ENCODE data around the gene PFKM.

Gene PFKM

DNA sequence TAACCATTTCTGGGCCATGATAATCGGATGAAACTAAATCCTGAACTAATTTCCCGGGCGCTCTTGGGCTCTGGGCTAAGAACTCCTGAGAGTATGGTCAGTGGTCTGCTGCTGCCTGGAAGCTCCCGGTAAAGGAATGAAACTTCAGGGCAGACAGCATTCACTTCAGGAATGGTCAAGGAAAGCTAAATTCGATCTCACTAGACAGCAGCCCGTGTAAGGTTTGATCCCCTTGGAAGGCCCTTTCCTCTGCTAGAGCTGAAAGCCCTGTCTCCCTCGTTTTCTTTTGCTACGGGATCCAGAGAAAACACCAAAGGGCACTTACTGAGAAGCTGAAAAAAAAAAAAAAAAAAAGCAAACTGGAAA lies 37.5 kb downstream of the PFKM start:
- no peak for DNase-seq (ENCODE audit: low read depth in 1 of 2, low spot score in 1 of 2)

- DNase-seq (ENCODE audit: low read depth in 1 of 2, low spot score in 1 of 2), result peak; percentile 98
These were observed 38.1 kb downstream of the PFKM start, which contains the start of gene ASB8 for GRCh38 chr12:48157018-48157888. TSS of gene ASB8 (minus strand) at chr12:48157515. CDS start at chr12:48153496, 4,019 bp downstream.

GRCh38 chr12:48157889-48158370 lies 38.8 kb downstream of the PFKM start:
- no peak for DNase-seq (ENCODE audit: low read depth in 1 of 2, low spot score in 1 of 2)

- DNase-seq (ENCODE audit: low read depth in 1 of 2, low spot score in 1 of 2), result no peak
These were observed 40.9 kb downstream of the PFKM start for GRCh38 chr12:48160046-48160445.

DNA sequence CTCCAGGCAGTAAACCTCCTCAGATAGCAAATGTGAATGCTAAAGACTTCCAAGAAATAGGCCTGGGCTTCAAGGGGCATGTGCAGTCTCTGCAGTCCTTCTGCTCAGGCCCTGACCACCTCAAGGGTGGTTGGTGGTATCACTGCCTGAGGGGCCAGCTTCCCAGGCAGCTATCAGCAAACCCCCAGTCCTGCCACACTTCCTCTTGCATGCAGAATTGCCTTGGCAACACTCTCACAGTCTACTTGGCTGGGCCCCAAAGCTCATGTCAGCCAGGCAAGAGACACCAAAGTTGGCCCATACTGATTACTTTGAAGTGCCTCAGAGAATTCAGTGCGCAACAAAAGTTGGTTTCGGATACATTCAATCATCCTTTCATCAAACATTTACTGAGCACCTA lies 41.6 kb downstream of the PFKM start:
- DNase-seq (ENCODE audit: low read depth in 1 of 2, low spot score in 1 of 2), result no peak

DNA sequence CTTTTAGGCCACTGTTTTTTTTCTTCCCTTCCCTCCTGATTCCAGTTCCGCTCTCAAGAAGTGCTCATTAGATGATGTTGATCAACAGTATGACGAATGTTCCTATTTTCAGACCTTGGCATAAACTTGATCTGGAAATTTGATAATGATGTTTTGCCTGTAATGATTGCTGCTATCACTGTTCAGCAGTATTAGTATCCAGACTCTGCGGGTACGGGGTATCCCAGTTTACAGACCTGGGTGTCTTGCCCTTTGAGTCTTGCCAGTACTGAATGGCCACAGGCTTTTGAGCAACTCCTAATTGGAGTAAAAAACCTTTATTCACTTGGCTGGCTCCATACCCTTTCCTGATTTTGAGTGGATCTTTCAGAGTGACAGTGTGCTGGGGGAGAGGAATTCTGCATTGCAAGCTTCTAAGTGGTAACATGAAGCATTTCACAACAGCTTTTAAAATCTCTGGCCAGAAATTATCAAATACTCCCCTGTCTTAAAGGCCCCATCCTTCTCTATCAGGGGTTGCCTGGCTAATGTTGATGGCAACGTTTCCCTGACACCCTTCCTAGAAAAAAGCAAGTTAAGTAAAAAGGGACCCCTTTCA lies 44.1 kb downstream of the PFKM start:
- no peak for DNase-seq (ENCODE audit: low read depth in 1 of 2, low spot score in 1 of 2)

DNA sequence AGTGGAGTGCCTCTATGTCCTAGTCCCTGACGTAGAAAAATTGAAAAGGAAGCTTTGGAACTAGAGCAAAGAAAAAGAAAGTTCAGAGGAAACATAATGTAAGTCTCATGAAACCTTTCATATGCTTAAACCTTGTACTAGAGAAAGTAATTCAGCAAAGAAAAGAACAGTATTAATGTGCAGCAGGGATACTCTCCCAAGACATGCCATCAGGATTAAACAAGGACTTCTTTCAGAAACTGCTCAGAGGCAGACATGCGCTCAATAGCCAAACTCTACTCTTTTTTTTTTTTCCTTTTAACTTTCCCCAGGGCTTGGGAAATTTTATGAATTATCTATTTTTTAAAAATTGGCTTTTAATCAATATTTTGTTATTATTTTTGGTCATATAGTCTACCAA lies 45.3 kb downstream of the PFKM start:
- DNase-seq (ENCODE audit: low read depth in 1 of 2, low spot score in 1 of 2), result no peak

- DNase-seq (ENCODE audit: low read depth in 1 of 2, low spot score in 1 of 2), result peak in 1 of 2 donors; percentile 16
These were observed 46.2 kb downstream of the PFKM start for GRCh38 chr12:48165089-48165981.

DNA sequence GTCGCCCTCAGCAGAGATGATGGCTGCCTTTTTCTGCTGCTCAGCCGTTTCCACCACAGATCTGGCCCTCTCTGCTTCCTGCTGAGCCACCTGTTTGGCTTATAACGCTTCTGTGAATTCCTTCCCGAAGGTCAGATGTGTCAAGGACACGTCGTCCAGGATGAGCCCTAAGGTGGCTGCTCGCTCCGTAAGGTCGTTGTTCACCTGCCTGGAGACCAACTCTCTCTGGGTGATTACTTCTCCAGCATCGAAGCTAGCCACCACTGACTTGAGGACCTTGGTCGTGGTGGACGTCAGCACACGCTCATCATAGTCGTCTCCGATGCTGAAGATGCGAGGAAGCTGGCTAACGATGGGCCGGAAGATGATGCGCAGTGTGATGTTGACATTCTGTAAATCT lies 49.8 kb downstream of the PFKM start:
- no peak for DNase-seq (ENCODE audit: low read depth in 1 of 2, low spot score in 1 of 2)

DNA sequence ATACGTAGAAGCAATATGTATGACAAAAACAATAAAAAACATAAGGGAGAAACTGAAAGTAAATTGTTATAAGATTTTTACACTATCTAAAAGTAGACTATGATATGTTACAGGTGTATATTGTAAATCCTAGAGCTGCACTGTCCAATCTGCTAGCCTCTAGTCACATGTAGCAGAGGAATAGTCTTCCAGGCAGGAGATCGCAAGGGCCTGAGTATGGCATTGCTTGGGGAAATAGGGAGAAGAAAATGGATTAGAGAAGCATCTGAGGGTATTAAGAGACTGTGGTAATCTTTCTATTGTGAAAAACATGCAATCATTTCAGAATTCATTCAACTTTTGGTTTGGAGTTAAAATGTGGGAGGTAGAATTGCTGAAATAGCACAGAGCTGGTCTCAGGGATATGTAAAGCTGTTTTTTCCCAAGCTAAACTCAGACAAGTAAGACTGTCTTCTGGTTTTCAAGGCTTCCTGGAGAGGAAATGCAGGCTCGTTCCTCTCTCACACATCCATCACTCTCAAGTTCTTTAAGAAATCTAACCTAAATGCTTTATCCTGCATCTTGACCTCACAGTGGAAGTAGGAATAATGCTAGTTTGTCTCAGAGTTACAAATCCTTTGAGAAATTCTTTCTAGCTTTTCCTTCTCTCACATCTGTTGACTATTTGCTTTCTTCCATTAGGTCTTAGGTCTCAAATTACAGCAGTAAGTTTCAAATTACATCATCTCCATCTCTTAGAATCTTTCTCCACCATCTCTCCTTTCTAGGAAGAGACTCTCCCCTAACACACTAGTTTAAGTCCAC lies 56.7 kb downstream of the PFKM start:
- no peak for DNase-seq (ENCODE audit: low read depth in 1 of 2, low spot score in 1 of 2)

GRCh38 chr12:48176417-48176751 lies 57.2 kb downstream of the PFKM start:
- no peak for DNase-seq (ENCODE audit: low read depth in 1 of 2, low spot score in 1 of 2)

DNA sequence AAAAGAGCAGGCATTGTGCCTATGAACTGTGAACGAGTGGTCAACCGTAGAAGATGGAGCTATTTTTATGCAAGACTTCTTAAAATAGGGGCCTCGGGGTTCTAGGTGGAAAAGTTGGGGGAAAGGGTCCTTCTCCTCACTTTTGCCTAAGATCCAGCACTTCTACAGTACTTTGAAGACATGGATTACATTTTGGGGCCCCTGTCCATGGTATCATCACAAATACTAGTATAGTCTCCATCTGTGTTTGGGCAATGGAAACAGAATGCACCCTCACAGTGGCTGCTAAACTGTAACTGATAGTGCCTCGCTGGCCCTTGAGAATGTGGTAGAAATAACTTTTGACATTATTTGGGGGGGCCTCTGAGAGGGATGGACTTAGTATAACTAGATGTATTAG lies 58.8 kb downstream of the PFKM start:
- DNase-seq (ENCODE audit: low read depth in 1 of 2, low spot score in 1 of 2), result no peak

- DNase-seq (ENCODE audit: low read depth in 1 of 2, low spot score in 1 of 2), result no peak
These were observed 60.3 kb downstream of the PFKM start for GRCh38 chr12:48179466-48179865.

DNA sequence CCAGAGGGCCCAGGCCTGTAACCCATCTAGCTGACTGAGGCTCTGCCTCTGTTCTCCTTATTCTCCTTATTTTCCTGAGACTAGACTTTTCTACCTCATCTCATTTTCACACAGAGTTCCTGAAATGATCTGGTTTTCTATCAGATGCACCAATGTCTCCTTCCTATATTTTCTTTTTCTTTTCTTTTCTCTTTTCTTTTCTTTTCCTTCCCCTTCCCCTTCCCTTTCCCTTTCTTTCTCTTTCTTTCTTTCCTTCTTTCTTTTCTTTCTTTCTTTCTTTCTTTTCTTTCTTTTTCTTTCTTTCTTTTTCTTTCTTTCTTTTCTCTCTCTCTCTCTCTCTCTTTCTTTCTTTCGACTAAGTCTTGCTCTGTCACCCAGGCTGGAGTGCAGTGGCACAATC lies 61.3 kb downstream of the PFKM start:
- no peak for DNase-seq (ENCODE audit: low read depth in 1 of 2, low spot score in 1 of 2)

- DNase-seq (ENCODE audit: low read depth in 1 of 2, low spot score in 1 of 2), result no peak
These were observed 61.8 kb downstream of the PFKM start for GRCh38 chr12:48180857-48181495.

DNA sequence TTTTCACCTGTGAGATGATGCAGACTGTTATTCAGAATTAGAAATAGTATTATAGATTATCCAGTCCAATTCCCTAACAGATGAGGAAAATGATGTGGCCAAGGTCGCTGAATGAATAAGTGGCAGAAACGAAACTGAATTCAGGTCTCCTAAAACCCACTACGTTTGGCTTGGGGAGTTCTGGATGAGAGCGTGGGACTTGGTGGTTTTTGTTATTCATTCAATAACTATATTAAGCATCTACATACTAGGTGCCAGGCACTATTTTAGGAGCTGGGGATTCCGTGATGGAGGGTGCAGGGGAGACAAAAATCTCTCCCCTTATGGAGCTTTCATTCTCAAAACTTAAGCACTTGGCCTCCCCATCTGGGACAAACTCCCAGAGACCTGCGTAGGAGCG lies 63.5 kb downstream of the PFKM start:
- no peak for DNase-seq (ENCODE audit: low read depth in 1 of 2, low spot score in 1 of 2)

GRCh38 chr12:48183091-48183875 lies 64.1 kb downstream of the PFKM start, which contains the start of gene CCDC184:
TSS of gene CCDC184 (plus strand) at chr12:48183644. CDS start at chr12:48184123, 479 bp downstream.
- peak; percentile 46 to 57 for DNase-seq (ENCODE audit: low read depth in 1 of 2, low spot score in 1 of 2)

DNA sequence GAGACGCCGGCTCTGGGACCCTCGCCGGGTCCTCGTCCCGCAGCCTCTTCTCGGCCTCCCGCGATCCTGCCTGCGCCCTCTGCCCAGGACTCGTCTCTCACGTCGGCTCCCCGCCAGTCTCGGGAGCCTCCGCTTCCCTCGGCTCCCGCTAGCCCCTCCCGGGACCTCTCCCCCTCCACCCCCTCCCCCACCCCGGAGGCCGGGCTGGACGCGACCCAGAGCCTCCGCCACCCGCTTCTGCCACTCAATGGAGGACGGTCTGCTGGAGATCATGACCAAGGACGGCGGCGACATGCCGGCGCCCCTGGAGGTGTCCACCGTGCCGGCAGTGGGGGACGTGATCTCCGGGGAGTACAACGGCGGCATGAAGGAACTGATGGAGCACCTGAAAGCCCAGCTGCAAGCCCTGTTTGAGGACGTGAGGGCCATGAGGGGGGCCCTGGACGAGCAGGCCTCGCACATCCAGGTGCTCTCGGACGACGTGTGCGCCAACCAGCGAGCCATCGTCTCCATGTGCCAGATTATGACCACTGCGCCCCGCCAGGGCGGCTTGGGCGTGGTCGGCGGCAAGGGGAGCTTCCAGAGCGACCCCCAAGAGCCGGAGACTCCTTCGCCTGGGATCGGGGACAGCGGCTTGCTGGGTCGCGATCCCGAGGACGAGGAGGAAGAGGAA lies 64.8 kb downstream of the PFKM start:
- peak in 1 of 2 donors; percentile 9 for DNase-seq (ENCODE audit: low read depth in 1 of 2, low spot score in 1 of 2)

DNA sequence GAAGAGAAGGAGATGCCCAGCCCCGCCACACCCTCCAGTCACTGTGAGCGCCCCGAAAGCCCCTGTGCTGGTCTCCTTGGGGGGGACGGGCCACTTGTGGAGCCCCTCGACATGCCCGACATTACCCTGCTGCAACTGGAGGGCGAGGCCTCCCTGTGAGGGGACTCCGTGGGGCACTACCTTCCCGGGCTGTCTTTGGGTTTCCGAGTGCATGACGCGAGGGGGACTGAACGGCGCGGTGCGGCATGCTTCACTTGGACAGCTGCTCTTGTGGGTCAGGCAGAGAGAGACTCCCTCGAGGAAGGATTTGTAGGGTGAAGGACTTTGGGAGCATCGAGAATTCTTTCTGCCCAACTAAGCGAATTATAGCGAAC lies 65.4 kb downstream of the PFKM start:
- DNase-seq (ENCODE audit: low read depth in 1 of 2, low spot score in 1 of 2), result no peak

All from stimulated activated CD4-positive, alpha-beta T cell treated with anti-CD3 and anti-CD28 coated beads, Interleukin-15, amount 100 ng/mL, for 1 hour (primary cell).